CD14-positive monocyte (primary cell): ENCODE results near the gene SIDT2. TPM values are rescaled to one million over a fixed set of nuclear protein-coding genes. Genes with fewer than 3 reads are reported as not detected.

Experiments used
- DNase-seq, 3 donors: peaks; one replicate each; pipeline ENCODE4 v3.0.0-alpha.2; 2011 to 2022
- H2AFZ ChIP-seq: 2 replicates; pipeline ENCODE4 v1.6.0; 2012; ENCODE audit warnings: mild to moderate bottlenecking, low read depth, low read length, inconsistent platforms; ENCODE audit not compliant: insufficient read depth, poor library complexity, severe bottlenecking
- H3K27ac ChIP-seq, 2 donors: 1 replicate in 1 of 2; 2 replicates in 1 of 2; pipeline ENCODE4 v1.5.1; 2012 to 2013; ENCODE audit warnings: low read length in 2 of 2, control low read depth in 1 of 2, inconsistent platforms in 1 of 2, low read depth in 1 of 2, mild to moderate bottlenecking in 1 of 2
- H3K27me3 ChIP-seq, 2 donors: one replicate each; pipeline versions ENCODE4 v1.6.0 to v1.6.1; 2011 to 2013; ENCODE audit warnings: low read length in 2 of 2; ENCODE audit not compliant: control insufficient read depth in 2 of 2, insufficient read depth in 2 of 2
- H3K36me3 ChIP-seq, 2 donors: replicated peaks in 1 of 2; 1 replicate in 1 of 2; 2 replicates in 1 of 2; pipeline versions ENCODE4 v1.5.1 to v1.6.1; 2012 to 2013; ENCODE audit warnings: low read length in 2 of 2, control low read depth in 1 of 2, inconsistent platforms in 1 of 2, mild to moderate bottlenecking in 1 of 2; ENCODE audit not compliant: insufficient read depth in 2 of 2, control insufficient read depth in 1 of 2
- H3K4me1 ChIP-seq, 2 donors: 1 replicate in 1 of 2; 2 replicates in 1 of 2; pipeline versions ENCODE4 v1.5.1 to v1.6.1; 2012 to 2013; ENCODE audit warnings: low read length in 2 of 2, control low read depth in 1 of 2, inconsistent platforms in 1 of 2, mild to moderate bottlenecking in 1 of 2, moderate library complexity in 1 of 2; ENCODE audit not compliant: insufficient read depth in 2 of 2, control insufficient read depth in 1 of 2
- H3K4me2 ChIP-seq: replicated peaks from 2 replicates; pipeline ENCODE3; 2012; ENCODE audit warnings: low read length, moderate library complexity, mild to moderate bottlenecking; ENCODE audit not compliant: poor library complexity, severe bottlenecking; ENCODE audit errors: extremely low read depth
- H3K4me3 ChIP-seq, 3 experiments: fragments of 200-600 bp in 1 of 3; sonication (generic) in 1 of 3; replicated peaks in 1 of 3; 1 replicate in 2 of 3; 2 replicates in 1 of 3; pipeline ENCODE4 v1.5.1; 2011 to 2013; ENCODE audit warnings: low read length in 3 of 3, mild to moderate bottlenecking in 3 of 3, control low read depth in 2 of 3, low read depth in 2 of 3, inconsistent platforms in 1 of 3, moderate library complexity in 1 of 3
- H3K79me2 ChIP-seq: 2 replicates; pipeline ENCODE4 v1.6.0; 2012; ENCODE audit warnings: mild to moderate bottlenecking, control low read depth, inconsistent platforms, low read length, moderate library complexity; ENCODE audit not compliant: insufficient read depth
- H3K9ac ChIP-seq: 2 replicates; pipeline ENCODE4 v1.6.0; 2017; ENCODE audit warnings: low read length, mild to moderate bottlenecking; ENCODE audit not compliant: insufficient read depth, poor library complexity, severe bottlenecking
- H3K9me3 ChIP-seq, 2 donors: replicated peaks in 1 of 2; 1 replicate in 1 of 2; 2 replicates in 1 of 2; pipeline versions ENCODE4 v1.5.1 to v1.6.1; 2012 to 2013; ENCODE audit warnings: low read length in 2 of 2, control low read depth in 1 of 2; ENCODE audit not compliant: control insufficient read depth in 1 of 2, insufficient read depth in 1 of 2
- H4K20me1 ChIP-seq: 2 replicates; pipeline ENCODE4 v1.6.0; 2012; ENCODE audit warnings: mild to moderate bottlenecking, low read length, control low read depth, moderate library complexity; ENCODE audit not compliant: insufficient read depth
- H3K27ac Mint-ChIP-seq, 7 donors: one replicate each; pipeline ENCODE4 v1.8.0; 2020; ENCODE audit warnings: mild to moderate bottlenecking in 7 of 7, mixed read lengths in 7 of 7, moderate library complexity in 6 of 7, inconsistent platforms in 2 of 7
- H3K27me3 Mint-ChIP-seq, 3 donors: one replicate each; pipeline ENCODE4 v1.8.0; 2021 to 2022; ENCODE audit warnings: low read depth in 3 of 3, mild to moderate bottlenecking in 3 of 3, mixed read lengths in 3 of 3, moderate library complexity in 3 of 3, inconsistent platforms in 1 of 3
- H3K36me3 Mint-ChIP-seq, 2 donors: one replicate each; pipeline ENCODE4 v1.8.0; 2020; ENCODE audit warnings: mixed read lengths in 2 of 2, inconsistent platforms in 1 of 2, mild to moderate bottlenecking in 1 of 2
- H3K4me1 Mint-ChIP-seq: one replicate; pipeline ENCODE4 v1.8.0; 2020; ENCODE audit warnings: mild to moderate bottlenecking, mixed read lengths
- H3K4me3 Mint-ChIP-seq, 2 donors: one replicate each; pipeline ENCODE4 v1.8.0; 2020; ENCODE audit warnings: mild to moderate bottlenecking in 2 of 2, mixed read lengths in 2 of 2, moderate library complexity in 1 of 2
- H3K9me3 Mint-ChIP-seq, 7 donors: one replicate each; pipeline ENCODE4 v1.8.0; 2020 to 2022; ENCODE audit warnings: mixed read lengths in 7 of 7, mild to moderate bottlenecking in 6 of 7, moderate library complexity in 6 of 7, inconsistent platforms in 2 of 7
- WGBS: methylation state at CpG from one replicate; pipeline ENCODE4 v1.1.5; 2013; ENCODE audit warnings: missing lambda C conversion rate; ENCODE audit not compliant: insufficient coverage; 5-methylcytosine and 5-hydroxymethylcytosine counted together
- intact Hi-C, 2 donors: fragments of 100-400 bp; cut with micrococcal nuclease; formaldehyde crosslinking; loops; one replicate each; pipeline versions ENCODE4 v1.15.0 to v1.15.1; 2023
- polyA plus RNA-seq, 3 donors: library from polyadenylated mRNA; depleted of rRNA in 1 of 3; unstranded in 2 of 3; stranded (reverse) in 1 of 3; fragments of 300-500 nt in 2 of 3; fragments of >200 nt in 1 of 3; fragmentation: Illumina TruSeq in 2 of 3; gene quantifications; 1 replicate in 2 of 3; 2 replicates in 1 of 3; pipeline ENCODE4 v1.2.3, GENCODE V29; 2012 to 2021
- TF ChIP-seq, protein P1 (sequence below): fragments of 200-600 bp; IDR thresholded peaks from one replicate; pipeline ENCODE4 v1.8.0; 2022; ENCODE audit warnings: antibody characterized with exemption, mild to moderate bottlenecking

Gene SIDT2
- polyA plus RNA-seq, 3 donors: 21.8 to 177 (median 41.8) TPM

DNA sequence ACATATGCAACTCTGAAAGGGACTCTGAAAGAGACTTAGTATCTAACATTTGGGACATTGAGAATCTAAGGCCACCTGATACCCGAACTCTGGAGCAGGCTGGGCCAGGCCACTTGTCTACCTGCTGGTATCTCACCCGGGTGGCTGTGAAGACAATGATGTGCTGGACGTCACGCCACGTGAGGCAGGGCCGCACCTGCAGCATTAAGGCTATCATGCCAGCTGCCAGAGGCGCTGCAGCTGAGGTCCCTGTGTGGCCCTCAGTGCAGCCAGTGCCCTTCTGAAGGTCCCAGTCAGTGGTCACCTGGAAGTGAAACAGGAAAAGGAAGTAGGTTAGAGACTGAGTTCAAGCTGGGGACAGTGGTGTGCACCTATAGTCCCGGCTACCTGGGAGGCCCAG, 40.9 kb downstream of the SIDT2 start:
- H3K36me3 ChIP-seq: peaks cover 91 to 96% of the 10 kb centered on the region in 2 donors
- H3K4me1 ChIP-seq: peaks cover 0 to 3% of the 10 kb centered on the region in 2 donors
- H3K9me3 ChIP-seq: no peaks in the 10 kb centered on the region
- Mint-ChIP-seq H3K27me3 (no peaks in the 10 kb centered on the region), H3K27ac (no peak overlapping the region), H3K36me3 (peaks cover 82 to 96% of the 10 kb centered on the region in 2 donors), H3K4me1 (peaks cover 6% of the 10 kb centered on the region), H3K4me3 (no peak overlapping the region), H3K9me3 (no peaks in the 10 kb centered on the region)
- H3K27ac ChIP-seq: no peak overlapping the region
- no peaks in the 10 kb centered on the region for H3K27me3 ChIP-seq
- H3K4me2 ChIP-seq: no peak overlapping the region
- 98% methylated on average over 7 of the region's 8 CpGs for WGBS
- H3K4me3 ChIP-seq: no peak overlapping the region
- intact Hi-C loops: no loop called here
- TF ChIP-seq, protein P1, sequence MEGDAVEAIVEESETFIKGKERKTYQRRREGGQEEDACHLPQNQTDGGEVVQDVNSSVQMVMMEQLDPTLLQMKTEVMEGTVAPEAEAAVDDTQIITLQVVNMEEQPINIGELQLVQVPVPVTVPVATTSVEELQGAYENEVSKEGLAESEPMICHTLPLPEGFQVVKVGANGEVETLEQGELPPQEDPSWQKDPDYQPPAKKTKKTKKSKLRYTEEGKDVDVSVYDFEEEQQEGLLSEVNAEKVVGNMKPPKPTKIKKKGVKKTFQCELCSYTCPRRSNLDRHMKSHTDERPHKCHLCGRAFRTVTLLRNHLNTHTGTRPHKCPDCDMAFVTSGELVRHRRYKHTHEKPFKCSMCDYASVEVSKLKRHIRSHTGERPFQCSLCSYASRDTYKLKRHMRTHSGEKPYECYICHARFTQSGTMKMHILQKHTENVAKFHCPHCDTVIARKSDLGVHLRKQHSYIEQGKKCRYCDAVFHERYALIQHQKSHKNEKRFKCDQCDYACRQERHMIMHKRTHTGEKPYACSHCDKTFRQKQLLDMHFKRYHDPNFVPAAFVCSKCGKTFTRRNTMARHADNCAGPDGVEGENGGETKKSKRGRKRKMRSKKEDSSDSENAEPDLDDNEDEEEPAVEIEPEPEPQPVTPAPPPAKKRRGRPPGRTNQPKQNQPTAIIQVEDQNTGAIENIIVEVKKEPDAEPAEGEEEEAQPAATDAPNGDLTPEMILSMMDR: no peak
- H4K20me1 ChIP-seq: no peaks in the 10 kb centered on the region
- no peaks in the 10 kb centered on the region for H3K79me2 ChIP-seq
- no peak for DNase-seq
- H2AFZ ChIP-seq: no peak overlapping the region
- H3K9ac ChIP-seq: no peak overlapping the region

DNA sequence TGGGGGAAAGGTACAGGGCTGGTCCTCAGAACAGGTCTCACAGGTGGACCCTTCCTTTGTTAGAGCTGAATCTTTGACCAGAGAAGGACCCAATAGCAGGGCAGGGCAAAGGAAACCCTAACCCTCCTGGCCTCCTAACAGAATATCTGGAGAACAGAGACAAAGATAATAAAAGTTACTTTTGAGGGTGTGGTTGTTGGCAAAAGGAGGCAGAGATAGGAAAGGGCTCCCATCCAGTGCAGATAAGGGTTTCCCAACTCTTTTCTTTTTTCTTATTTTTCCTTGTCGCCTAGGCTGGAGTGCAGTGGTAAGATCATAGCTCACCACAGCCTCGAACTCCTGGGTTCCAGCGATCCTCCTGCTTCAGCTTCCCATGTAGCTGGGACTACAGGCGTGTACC, 41.5 kb downstream of the SIDT2 start:
- 96% methylated on average over 2 of the region's 4 CpGs for WGBS
- no peak overlapping the region for H3K4me3 ChIP-seq
- no peak overlapping the region for H2AFZ ChIP-seq
- Mint-ChIP-seq H3K36me3 (peaks cover 83 to 96% of the 10 kb centered on the region in 2 donors), H3K27me3 (no peaks in the 10 kb centered on the region), H3K4me1 (peaks cover 6% of the 10 kb centered on the region), H3K27ac (peak overlapping the region in 2 of 7 donors; percentile 50 to 70), H3K9me3 (no peaks in the 10 kb centered on the region), H3K4me3 (no peak overlapping the region)
- no peaks in the 10 kb centered on the region for H3K9me3 ChIP-seq
- TF ChIP-seq, protein P1: no peak
- H3K36me3 ChIP-seq: peaks cover 91 to 96% of the 10 kb centered on the region in 2 donors
- intact Hi-C loops: loop anchor here (5.0 to 10.0 kb wide), 3 partner anchors 38 to 345 kb away; no protein-coding TSS in a partner anchor
- H3K79me2 ChIP-seq: no peaks in the 10 kb centered on the region
- H3K4me1 ChIP-seq: peaks cover 0 to 3% of the 10 kb centered on the region in 2 donors
- no peak overlapping the region for H3K27ac ChIP-seq
- H3K4me2 ChIP-seq: no peak overlapping the region
- H4K20me1 ChIP-seq: no peaks in the 10 kb centered on the region
- H3K9ac ChIP-seq: no peak overlapping the region
- no peak for DNase-seq
- H3K27me3 ChIP-seq: no peaks in the 10 kb centered on the region
